ENCODE data around the gene SGK1.

SGK1 gene

GRCh38 chr6:134317471-134318131, at the start of gene SGK1:
SGK1 (minus strand) TSS chr6:134318112; CDS start chr6:134317460, 652 bp downstream.
- peak; percentile 56 for DNase-seq

GRCh38 chr6:134363323-134364039, 45.6 kb upstream of the SGK1 start:
- no peak for DNase-seq

GRCh38 chr6:134361011-134361410, 43.1 kb upstream of the SGK1 start:
- peak; percentile 50 for DNase-seq

GRCh38 chr6:134359302-134359701, 41.4 kb upstream of the SGK1 start:
- DNase-seq = no peak

- no peak for DNase-seq
Observed at GRCh38 chr6:134358320-134358719, 40.4 kb upstream of the SGK1 start.

- DNase-seq = no peak
Observed at GRCh38 chr6:134357022-134357487, 39.1 kb upstream of the SGK1 start.

GRCh38 chr6:134356405-134356804, 38.5 kb upstream of the SGK1 start:
- DNase-seq = no peak

- no peak for DNase-seq
Observed at GRCh38 chr6:134352786-134353480, 35.0 kb upstream of the SGK1 start.

GRCh38 chr6:134351615-134352474, 33.9 kb upstream of the SGK1 start:
- no peak for DNase-seq

GRCh38 chr6:134347885-134348805, 30.2 kb upstream of the SGK1 start:
- no peak for DNase-seq

- DNase-seq = no peak
Observed at GRCh38 chr6:134346932-134347545, 29.1 kb upstream of the SGK1 start.

GRCh38 chr6:134345789-134346188, 27.9 kb upstream of the SGK1 start:
- no peak for DNase-seq

GRCh38 chr6:134343066-134343465, 25.2 kb upstream of the SGK1 start:
- DNase-seq = no peak

GRCh38 chr6:134341999-134342567, 24.2 kb upstream of the SGK1 start:
- DNase-seq = no peak

GRCh38 chr6:134340179-134340975, 22.5 kb upstream of the SGK1 start:
- no peak for DNase-seq

GRCh38 chr6:134339216-134339615, 21.3 kb upstream of the SGK1 start:
- DNase-seq = no peak

GRCh38 chr6:134331256-134331655, 13.3 kb upstream of the SGK1 start:
- DNase-seq = no peak

- no peak for DNase-seq
Observed at GRCh38 chr6:134330555-134330954, 12.6 kb upstream of the SGK1 start.

GRCh38 chr6:134328792-134329191, 10.9 kb upstream of the SGK1 start:
- no peak for DNase-seq

- no peak for DNase-seq
Observed at GRCh38 chr6:134328138-134328537, 10.2 kb upstream of the SGK1 start.
